SK-N-MC (cell line): ENCODE data around the gene GPR176.
A peak's percentile ranks its signal among the peaks of the same experiment; 100 is the strongest.

Source experiments
- EZH2 ChIP-seq: fragments of 200-600 bp; sonication (generic); IDR thresholded peaks from one replicate; pipeline ENCODE4 v1.6.1; 2017; ENCODE audit warnings: antibody characterized with exemption
- FOXP2 ChIP-seq: optimal IDR thresholded peaks from 2 replicates; pipeline ENCODE3; 2011; ENCODE audit warnings: mild to moderate bottlenecking, moderate library complexity; ENCODE audit not compliant: insufficient read depth; ENCODE audit errors: extremely low read length, control extremely low read depth
- POLR2AphosphoS5 ChIP-seq: IDR thresholded peaks from 2 replicates; pipeline ENCODE4 v1.6.1; 2012; ENCODE audit warnings: mild to moderate bottlenecking, low read depth, low read length, borderline replicate concordance

GRCh38 chr15:39920510-39921273 lies 626 bp upstream of the GPR176 start:
- TF ChIP-seq POLR2AphosphoS5 (peak; percentile 74), EZH2 (no peak), FOXP2 (no peak)
